K562 (cell line): Measurements from ENCODE around the gene PLCB1.

ENCODE experiments used
- ATF3 ChIP-seq, 2 experiments: fragments of 450-650 bp in 1 of 2; sonication (generic) in 1 of 2; formaldehyde crosslinking in 1 of 2; IDR thresholded peaks in 1 of 2; conservative IDR thresholded peaks in 1 of 2; 2 replicates each; pipeline versions ENCODE4 v1.6.1 to v1.8.1; 2016 to 2023; ENCODE audit warnings: mild to moderate bottlenecking in 2 of 2, moderate library complexity in 2 of 2, inconsistent platforms in 1 of 2, missing genetic modification reagents in 1 of 2
- CEBPZ ChIP-seq: fragments of 150-350 bp; IDR thresholded peaks from 2 replicates; pipeline ENCODE4 v1.6.1; 2014; ENCODE audit warnings: low read depth, mild to moderate bottlenecking, low read length, borderline replicate concordance
- FOSL1 ChIP-seq: fragments of 200-800 bp; sonication (Bioruptor generic); conservative IDR thresholded peaks from 2 replicates; pipeline ENCODE4 v1.6.1; 2016; ENCODE audit warnings: missing genetic modification characterization, missing compliant biosample characterization
- HIVEP1 ChIP-seq: fragments of 250-450 bp; sonication (Bioruptor Pico); IDR thresholded peaks from 2 replicates; pipeline ENCODE4 v1.4.0; 2020; ENCODE audit warnings: mild to moderate bottlenecking
- MAFF ChIP-seq: IDR thresholded peaks from 2 replicates; pipeline ENCODE4 v1.6.1; 2012; ENCODE audit warnings: low read length, improper control_type of control experiment
- MYC ChIP-seq, 2 experiments: fragments of 250-450 bp in 1 of 2; sonication (Bioruptor Pico) in 1 of 2; IDR thresholded peaks; 2 replicates each; pipeline versions ENCODE4 v1.5.1 to v1.6.1; 2012 to 2021; ENCODE audit warnings: low read depth in 2 of 2, borderline replicate concordance in 1 of 2, improper control_type of control experiment in 1 of 2, low read length in 1 of 2, mild to moderate bottlenecking in 1 of 2, moderate library complexity in 1 of 2
- NFE2L1 ChIP-seq: fragments of 450-650 bp; IDR thresholded peaks from 2 replicates; pipeline ENCODE4 v1.6.1; 2016; ENCODE audit warnings: missing genetic modification characterization, low read depth, mild to moderate bottlenecking, missing compliant biosample characterization, moderate library complexity, borderline replicate concordance
- SREBF2 ChIP-seq: sonication (generic); formaldehyde crosslinking; IDR thresholded peaks from 2 replicates; pipeline ENCODE4 v1.4.0; 2020; ENCODE audit warnings: mild to moderate bottlenecking, missing genetic modification reagents
- TAF1 ChIP-seq: IDR thresholded peaks from 2 replicates; pipeline ENCODE4 v1.6.1; 2011; ENCODE audit warnings: mild to moderate bottlenecking, low read length, moderate library complexity; ENCODE audit not compliant: insufficient read depth, control insufficient read depth, severe bottlenecking; ENCODE audit errors: extremely low read depth
- ZNF3 ChIP-seq: fragments of 250-450 bp; sonication (Bioruptor Pico); IDR thresholded peaks from 2 replicates; pipeline ENCODE4 v1.5.0; 2021; ENCODE audit warnings: mild to moderate bottlenecking, moderate library complexity

GRCh38 chr20:8583012-8583565 lies 451.0 kb downstream of the PLCB1 start:
- TF ChIP-seq TAF1 (no peak), ZNF3 (CRISPR knock-in tag) (no peak), HIVEP1 (CRISPR knock-in tag) (no peak), SREBF2 (CRISPR knock-in tag) (no peak), MYC (IDR thresholded peaks at IDR 0.05; ENCODE audit: low read depth, low read length) (no peak), MYC (CRISPR knock-in tag; IDR thresholded peaks at IDR 0.05; ENCODE audit: borderline replicate concordance, low read depth) (no peak), MAFF (no peak), CEBPZ (no peak), FOSL1 (tag) (no peak), ATF3 (IDR thresholded peaks at IDR 0.05) (no peak), ATF3 (CRISPR knock-in tag; conservative IDR thresholded peaks at IDR 0.05) (no peak), NFE2L1 (tag) (no peak)
